ENCODE results near the gene VPS45.

DNA sequence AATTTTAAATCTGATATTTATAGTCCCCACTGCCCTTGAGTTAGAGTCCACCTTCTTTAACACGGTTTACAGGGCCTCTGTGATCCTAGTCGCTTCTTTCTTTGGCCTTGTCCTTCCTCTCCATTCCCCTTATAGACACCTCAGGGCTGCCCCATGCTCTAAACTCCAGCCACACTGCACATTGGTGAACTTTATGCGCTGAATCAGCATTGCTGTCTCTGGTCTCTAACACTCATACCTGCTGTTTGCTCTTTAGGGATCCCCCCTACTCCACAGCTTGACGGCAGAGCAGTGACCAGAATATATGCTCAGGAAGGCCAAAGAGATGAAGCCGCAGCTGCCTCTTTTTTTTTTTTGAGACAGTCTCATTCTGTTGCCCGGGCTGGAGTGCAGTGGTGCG is 112.3 kb downstream of the VPS45 start:
- TF ChIP-seq POLR2A (IDR thresholded peaks at IDR 0.05) (no peak), CTCF (IDR thresholded peaks at IDR 0.05) (no peak)

Data from right lobe of liver (tissue), 4 donors.